LoVo (cell line): ENCODE measurements around the gene SYTL5.
"Not testable (repeated sequence)": the region's sequence is repeated elsewhere in the genome, so short reads cannot be mapped to it uniquely, and the experiment has no call there.

Experiments
- DNase-seq: peaks from one replicate; pipeline ENCODE4 v3.0.0-alpha.2; 2016; ENCODE audit warnings: low spot score

The SYTL5 gene

DNA sequence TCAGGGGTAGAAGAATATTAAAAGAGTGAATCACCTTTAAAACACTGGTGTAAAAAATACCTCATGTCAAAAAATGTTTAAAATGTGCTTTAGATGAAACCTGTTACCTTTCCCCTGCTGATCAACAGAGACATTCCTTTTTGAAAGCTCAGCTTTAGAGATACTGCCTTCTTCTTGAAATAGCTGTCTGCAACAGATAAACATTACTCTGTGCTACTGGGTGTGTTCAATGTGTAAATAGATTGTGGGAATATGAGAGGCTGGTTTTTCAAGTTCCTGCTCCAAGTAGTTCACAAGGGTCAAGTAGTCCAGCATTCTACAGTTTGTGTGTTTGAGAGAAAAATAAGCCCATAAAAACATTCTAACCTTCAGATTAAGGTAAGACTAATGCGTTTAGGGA is at the start of gene SYTL5:
Gene SYTL5, plus strand, starts transcription at position 263 of the 400 bp plus-strand sequence. CDS start 27,337 bp downstream, outside the sequence.
- peak; percentile 48 for DNase-seq

DNA sequence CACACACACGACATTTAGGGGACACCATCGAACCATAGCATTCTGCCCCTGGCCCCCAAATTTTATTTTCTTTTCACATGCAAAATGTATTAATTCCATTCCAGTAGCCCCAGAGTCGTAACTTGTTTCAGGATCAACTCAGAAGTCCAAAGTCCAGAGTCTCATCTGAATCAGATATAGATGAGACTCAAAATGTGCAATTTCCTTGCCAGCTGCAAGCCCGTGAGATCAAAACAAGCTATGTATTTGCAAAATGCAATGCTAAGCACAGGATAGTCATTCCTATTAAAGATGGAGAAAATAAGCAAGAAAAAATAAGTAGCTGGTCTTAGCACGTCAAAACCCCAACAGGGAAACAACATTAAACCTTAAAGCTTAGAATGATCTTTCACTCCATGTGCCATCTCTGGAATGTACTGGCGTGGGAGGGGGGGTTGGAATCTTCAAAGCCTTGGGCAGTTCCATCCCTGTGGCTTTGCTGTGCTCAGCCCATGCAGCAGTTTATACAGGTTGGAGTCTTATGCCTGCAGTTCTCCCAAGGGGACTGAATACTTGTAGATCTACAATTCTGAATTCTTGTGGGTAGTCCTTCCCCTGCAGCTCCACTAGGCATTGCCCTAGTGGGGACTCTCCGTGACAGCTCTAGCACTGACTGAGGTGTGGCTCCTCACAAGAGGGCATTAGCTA is 47.7 kb upstream of the SYTL5 start:
- no peak for DNase-seq

DNA sequence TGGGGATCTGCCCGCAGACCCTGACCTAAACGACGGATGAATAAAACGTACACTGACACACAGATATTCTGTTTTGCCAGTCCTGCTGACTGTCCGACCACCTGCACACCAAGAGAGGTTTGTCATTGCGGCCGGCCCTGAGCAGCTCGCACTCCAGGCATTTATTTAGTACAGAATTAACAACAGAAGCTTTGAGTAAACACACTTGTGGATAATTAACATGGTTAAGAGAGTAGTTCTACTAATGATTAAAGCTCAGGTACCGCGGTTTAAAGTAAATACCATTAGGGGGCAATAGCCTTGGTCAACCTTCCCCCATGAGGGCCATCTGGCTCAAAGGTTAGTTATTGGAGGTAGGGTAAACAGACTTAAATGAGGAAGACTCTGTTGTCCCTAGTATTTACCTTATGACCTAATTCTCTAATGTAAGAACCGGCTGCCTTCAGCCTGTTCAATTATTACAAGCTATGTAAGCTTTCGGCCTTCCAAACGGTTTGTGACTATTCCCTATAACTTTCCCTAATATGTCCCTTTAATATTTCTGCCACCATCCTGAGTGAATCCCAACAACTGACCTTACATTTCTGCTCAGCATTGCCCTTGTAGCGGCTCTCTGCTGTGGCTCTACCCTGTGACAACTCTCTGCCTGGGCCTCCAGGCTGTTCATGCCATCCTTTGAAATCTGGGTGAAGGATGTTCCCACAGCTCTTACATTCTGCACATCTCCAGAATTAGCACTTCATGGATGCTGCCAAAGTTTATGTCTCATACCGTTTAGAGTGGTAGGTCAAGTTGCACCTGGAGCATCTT is 46.9 kb upstream of the SYTL5 start:
- no peak for DNase-seq

DNA sequence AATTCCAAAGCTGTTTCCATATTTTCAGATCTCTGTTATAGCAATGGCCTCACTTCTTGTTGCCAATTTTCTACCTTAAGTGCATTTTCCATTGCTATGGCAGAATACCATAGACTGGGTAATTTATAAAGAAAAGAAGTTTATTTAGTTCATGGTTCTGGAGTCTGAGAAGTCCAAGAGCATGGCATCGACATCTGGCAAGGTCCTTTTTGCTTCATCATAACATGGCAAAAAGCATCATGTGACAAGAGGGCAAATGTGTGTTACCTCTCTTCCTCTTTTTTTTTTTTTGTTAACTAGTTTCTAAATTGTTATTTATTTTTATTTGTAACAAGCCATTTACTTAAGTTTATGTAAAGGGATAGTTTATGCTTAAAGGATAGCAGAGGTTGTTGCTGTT is 45.2 kb upstream of the SYTL5 start:
- no peak for DNase-seq

DNA sequence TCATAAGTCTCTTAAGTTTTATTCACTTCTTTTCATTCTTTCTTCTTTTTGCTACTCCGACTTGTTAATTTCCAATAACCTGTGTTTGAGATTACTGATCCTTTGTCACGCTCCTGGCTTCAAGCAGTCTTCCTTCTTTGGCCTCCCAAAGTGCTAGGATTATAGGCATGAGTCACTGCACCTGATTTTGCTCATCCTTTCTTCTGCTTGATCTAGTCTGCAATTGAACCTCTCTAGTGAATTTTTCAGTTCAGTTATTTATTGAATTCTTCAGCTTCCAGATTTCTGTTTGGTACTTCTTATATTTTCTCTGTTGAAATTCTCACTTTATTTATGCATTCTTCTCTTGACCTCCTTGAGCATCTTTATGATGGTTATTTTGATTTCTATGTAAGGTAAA is 38.6 kb upstream of the SYTL5 start:
- no peak for DNase-seq

DNA sequence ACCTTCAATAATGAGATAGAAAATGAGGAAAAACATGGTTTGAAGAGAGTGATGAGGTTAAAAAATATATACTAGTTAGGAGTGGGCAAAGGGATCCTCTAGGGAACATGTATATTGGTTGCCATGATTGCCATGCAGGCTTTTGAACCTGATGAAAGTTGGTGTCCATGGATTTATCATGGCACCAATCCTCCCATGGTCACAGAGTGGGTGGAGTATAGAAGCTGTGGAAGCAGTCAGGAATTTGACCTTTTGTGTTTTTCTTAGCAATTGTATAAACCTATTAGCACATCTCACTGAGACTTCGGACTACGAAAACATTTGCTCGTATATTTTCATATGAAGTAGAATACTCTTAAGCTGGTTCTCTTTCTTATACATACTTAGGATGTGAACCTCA is 30.9 kb upstream of the SYTL5 start:
- DNase-seq: no peak

DNA sequence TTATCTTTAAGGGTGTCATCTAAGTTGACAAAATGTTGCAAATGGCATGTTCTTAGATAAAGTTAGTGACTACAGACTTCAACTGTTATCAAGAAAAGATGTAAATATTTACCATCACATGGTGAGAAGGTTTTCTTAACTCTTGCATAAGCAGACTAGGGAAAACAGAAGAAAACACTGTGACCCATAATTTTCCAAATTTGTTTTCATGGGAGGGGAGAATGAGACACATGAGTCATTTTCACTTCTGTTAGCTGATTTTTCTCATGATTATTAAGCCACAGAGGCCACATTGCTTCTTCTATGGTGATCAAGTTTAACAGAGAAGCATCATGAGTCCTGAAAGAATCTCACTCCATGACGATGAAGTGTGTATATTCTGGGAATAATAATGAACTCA is 30.2 kb upstream of the SYTL5 start:
- no peak for DNase-seq

DNA sequence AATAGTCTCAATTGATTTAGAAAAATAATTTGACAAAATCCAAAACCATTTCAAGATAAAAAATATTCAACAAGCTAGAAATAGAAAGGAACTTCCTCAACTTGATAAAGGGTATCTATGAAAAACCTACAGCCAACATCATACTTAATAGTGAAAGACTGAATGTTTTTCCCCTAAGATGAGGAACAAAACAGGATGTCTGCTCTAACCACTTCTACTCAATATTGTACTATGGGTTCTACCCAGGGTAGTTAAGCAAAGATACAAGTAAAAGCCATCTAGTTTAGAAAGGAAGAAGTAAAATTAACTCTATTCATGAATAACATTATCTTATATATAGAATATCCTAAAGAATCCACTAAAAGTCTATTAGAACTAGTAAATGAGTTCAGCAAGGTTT is 21.5 kb upstream of the SYTL5 start:
- no peak for DNase-seq

DNA sequence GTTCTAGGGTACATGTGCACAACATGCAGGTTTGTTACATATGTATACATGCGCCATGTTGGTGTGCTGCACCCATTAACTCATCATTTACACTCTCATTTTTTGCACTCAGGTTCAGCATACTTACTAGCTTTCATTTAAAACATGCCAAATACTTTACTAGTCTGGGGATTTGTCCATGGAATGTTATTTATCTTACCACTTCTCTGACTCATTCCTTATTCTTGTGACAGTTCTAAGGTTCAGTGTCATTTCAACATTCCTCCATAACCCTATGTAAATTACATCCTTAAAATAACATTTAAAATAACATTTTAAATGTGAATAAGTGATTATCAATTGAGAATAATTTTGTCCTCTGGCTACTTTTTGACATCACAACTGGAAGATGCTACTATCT is 19.5 kb upstream of the SYTL5 start:
- no peak for DNase-seq

DNA sequence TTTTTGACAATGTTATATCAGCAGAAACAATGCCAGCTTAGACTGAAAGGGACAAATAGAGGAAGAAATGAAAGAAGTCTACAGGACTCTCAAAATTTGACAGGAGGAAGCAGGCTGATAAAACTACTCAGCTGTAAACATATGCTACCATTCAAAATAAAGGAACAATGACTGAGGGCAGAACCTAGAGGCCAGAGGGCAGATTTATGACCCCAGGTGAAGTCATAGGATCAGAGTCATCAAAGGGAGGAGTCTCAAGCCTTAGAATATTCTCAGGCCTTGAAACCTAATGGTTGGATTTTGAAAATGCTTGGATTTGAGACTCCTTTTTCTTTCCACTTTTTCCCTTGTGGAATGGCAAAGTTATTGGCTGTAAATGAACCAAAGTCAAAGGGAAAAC is 17.0 kb upstream of the SYTL5 start:
- no peak for DNase-seq

DNA sequence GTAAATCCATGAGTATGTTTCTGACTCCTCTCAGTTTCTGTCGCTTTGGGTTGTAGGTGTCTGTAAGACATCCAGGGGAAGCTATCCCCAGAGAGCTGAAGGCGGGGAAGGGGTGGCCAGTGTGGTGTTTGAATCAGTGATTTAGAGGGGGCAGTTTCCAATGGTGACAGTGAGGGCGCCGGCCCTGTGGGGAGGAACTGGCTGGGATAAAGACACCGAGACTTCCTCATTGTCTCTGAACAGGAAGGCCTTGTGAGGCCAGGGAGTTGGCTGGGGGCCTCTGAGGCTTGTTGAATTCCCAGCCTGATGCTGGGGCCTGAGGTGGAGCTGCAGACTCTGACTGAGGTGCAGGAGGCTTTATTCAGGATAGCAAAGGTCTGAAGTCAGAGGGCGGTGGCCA is 15.1 kb upstream of the SYTL5 start:
- DNase-seq: not testable (repeated sequence)

DNA sequence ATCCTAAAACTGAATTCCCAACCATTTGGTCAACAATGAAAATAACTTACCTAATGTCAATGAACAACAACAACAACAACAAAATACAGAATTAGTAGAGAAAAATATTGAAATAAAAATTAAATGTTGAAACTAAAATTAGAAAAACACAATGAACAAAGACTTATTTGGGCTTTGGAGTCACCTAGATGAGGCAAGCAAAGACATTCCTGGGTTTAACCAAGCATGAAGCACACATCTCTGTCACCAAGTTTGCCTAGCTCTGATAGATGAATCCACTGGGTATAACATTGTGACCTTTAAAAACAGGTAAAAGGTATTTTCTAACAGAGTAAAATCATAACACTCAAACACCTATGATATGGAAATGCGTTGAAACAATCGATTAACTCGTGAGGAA is 13.2 kb upstream of the SYTL5 start:
- DNase-seq: no peak

DNA sequence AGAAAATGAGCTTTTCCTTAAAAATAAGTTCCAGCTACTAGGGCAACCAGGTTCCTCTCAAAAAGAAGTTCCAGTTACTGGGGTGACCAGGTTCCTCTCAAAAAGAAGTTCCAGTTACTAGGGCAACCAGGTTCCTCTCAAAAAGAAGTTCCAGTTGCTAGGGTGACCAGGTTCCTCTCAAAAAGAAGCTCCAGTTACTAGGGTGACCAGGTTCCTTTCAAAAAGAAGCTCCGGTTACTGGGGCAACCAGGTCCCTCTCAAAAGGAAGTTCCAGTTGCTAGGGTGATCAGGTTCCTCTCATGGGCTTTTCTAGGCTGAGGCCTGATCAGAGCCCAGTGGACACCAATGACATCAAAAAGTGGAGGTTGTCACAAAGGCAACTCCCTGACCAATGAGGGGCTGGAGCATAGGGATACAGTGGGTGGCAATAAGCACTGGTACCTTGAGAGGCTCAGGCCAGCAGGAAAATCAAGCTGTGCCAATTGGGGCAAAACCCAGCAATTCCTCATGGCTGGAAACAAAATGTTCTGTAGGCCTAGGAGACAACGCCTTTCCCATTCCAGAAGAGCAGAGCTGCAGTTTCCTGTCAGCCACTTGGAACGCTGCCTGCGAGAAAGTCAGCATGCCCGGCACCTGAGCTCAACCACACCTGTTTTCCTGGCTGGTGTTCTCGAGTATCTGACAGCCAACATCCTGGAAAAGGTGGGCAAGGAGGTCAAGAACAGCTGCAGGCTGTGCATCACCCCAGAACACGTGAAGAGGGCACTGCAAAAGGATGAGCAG is 12.3 kb upstream of the SYTL5 start:
- no peak for DNase-seq

DNA sequence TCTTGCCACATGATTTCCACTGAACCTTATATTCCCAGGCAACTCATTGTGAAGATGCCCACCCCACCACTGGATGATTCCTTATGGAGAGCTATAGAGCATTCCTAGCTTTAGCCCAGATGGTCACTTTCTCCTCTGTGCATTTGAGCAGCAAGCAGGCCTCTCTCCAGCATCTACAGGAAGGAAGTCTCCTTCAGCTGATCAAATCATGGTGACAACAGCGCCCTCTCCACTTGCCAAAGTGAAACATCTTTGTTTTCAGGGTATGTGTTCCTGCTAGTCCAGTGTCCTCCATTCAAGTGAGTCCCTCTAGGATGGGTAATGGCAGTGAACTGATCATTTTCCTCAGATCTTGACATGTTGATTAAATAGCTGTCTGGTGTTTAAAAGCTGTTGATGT is 10.9 kb upstream of the SYTL5 start:
- no peak for DNase-seq

DNA sequence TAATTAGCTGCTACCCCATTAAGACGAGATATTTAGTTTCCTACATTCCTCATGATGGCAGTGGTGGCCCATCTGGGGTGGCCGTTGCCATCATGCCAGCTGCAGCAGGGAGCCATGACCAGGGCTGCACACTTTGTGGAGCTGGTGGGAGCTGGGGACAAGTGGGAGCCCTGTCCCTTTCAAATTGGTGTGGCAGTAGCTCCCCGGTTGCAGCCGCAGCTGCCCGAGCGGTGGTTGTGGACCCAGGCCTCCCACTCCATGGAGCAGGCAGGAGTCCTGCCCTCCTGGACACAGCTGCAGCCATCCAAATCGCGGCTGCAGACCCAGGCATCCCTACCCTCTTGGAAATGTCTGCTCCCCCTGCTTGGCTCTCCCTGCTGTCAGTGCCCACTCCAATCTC is 9.3 kb upstream of the SYTL5 start:
- no peak for DNase-seq

DNA sequence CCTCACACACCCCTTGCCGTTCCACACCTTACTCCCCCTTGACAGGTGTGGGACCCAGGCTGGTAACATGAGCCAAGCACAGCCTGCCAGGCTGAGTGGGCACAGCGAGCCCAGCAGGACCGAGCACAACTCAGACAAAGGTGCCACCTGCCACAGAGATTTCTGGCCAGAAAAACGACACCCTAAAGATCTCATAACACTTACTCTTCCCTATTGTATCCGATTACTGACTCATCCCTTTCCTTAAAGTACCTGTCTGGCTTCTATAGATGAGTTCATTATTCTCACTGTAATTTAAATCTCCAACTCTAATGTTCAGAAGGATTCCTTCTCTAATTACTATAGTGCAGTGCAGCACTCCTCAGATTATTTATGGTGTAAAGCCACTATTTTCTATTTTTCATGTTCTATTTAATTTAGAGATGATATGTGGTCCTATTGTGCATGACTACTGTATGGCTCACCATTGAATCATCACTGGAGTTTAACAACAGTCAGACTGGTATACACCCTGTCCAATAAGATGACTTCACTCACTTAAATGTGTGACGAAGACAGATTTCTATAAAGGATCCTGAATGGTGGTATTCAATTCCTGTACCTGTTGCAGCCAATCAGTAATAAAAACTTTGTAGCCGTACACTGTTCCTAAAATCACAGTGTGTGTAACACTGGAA is 7.6 kb upstream of the SYTL5 start:
- DNase-seq: no peak

DNA sequence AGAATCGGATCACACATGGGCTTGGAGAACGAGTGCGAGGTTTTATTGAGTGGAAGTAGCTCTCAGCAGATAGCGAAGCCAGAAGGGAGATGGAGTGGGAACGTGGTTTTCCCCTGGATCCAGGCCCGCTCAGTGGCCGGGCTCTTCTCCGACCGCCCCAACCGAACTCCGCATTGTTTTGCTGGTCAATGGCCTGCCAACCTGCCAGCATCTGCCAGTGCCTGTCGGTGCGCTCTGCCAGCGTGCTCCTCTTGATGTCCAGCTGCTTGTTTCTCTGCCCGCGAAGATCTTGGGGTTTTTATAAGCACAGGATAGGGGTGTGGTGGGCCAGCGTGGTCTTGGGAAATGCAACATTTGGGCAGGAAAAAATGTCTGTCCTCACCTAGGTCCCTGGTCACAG is 5.6 kb upstream of the SYTL5 start:
- DNase-seq: no peak

DNA sequence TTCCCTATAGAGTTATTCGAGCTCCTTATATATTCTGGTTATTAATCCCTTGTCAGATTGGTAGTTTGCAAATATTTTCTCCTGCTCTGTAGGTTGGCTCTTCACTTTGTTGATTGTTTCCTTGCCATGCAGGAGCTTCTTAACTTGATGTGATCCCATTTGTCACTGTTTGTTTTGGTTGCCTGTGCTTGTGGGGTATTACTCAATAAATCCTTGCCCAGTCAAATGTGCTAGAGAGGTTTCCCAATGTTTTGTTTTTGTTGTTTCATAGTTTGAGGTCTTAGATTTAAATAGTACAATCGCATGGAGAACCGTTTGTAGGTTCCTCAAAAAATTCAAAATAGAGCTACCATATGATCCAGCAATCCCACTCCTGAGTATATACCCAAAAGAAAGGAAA is 2.3 kb upstream of the SYTL5 start:
- DNase-seq: no peak

DNA sequence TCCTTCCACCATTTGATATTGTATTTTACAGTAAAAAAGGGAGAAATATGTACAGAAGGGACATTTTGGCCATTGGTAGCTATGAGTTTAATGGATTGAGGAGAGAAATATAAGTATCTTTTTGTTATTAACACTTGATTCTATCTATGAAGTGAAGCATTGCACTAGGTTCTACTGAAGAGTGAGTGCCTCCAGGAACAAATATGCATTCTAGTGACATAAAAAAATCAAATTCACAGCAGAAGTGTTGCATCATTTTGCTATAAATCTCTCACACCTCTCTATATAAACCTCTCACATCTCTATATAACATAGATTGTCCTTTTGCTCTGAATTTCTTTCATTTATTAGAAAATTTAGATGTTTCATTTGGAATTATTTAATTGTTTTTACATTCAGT is 425 bp downstream of the SYTL5 start:
- no peak for DNase-seq

DNA sequence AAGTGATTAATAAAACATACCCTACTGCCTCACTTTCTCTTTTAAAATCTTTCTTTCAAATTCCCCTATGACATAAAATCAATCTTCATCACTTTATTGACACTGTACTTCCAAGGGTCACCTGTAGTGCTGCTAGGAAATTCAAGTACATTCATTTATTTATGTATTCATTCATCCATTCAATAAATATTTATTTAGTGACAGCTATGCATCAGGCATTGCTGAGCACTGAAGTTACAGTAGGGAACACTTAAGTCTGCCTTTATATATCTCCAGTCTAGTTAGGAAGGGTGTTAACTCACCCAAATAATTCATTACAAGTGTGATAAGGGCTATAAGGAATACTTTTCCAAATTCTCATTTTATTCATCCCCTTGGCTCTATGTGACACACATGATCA is 2.3 kb downstream of the SYTL5 start:
- no peak for DNase-seq

DNA sequence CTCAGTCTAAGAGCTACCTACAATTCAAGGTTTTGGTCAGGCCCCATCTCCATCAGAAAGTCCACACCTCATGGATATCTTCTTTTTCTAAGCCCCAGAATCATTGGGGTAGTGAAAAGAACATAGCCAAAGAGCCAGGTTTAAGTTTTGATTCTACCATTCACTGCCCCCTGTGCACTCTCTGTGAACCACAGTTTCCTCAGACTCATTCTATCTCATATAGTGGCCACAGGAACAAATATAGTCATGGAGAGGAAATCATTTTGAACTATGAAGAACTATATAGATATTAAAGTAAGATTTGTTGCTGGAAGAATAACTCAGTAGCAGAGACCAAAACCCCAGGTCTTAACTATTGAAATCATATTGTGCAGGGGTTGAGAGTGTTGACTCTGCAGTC is 3.3 kb downstream of the SYTL5 start:
- no peak for DNase-seq

DNA sequence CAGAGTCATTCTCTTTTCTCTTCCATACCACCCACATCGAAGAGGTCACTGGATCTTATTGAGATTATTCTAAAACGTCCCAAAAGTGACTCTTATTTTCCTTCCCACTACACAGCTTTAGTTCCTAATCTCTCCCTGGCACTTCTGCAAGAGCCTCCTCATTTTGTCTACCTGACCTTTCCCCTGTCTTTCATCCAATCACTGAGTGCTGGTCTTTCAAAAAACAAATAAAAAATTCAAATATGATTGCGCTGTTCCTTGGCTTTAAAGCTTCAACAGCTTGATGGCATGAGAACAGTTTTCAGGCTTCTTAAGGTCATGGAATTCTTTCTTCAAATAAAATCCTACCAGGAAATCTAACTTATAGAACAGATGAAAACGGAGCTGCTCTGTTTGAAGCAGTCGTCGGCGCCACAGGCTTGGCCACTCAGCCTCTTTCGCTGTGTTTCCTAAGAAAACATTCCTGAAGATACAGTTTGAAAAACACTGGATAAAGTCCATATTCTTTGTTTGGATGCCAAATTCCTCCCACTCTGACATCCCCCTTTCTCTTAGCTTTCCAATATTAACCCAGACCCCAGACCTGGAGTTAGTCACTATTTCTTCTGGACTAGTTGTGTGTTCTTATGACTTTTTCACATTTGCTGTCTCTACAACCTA is 12.5 kb downstream of the SYTL5 start:
- DNase-seq: no peak
